ENCODE results near the gene OR5A2.
"Not testable (repeated sequence)": the region's sequence is repeated elsewhere in the genome, so short reads cannot be mapped to it uniquely, and the experiment has no call there.

Gene OR5A2

DNA sequence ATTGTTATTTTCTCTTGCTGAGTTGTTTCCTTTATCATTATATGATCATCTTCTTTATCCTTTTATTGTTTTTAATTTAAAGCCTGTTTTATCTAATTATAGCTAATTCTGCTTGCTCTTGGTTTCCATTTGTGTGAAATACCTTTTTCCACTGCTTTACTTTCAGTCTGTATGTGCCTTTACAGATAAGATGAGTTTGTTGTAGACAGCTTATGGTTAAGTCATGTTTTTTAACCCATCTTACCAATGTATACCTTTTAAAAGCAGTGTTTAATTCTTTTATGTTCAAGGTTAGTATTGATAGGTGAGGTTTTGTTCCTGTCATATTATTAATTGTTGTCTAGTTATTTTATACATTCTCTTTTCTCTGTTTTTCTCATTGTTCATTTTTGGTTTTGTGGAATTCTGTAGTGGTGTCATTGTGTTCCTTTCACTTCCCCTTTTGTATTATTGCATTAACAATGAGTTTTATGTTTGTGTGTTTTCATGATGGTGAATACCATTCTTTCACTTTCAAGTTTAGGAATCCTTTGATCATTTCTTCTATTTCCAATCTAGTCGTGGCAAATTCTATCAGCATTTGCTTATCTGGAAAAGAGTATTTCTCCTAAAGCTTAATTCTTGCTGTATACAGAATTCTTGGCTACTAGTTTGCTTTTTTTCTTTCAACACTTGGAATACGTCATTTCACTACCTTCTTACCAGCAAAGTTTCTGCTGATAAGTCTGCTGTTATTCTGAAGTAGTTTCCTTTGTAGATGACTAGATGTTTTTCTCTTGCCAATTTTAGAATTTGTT, 45.8 kb downstream of the OR5A2 start:
- DNase-seq, result no peak

DNA sequence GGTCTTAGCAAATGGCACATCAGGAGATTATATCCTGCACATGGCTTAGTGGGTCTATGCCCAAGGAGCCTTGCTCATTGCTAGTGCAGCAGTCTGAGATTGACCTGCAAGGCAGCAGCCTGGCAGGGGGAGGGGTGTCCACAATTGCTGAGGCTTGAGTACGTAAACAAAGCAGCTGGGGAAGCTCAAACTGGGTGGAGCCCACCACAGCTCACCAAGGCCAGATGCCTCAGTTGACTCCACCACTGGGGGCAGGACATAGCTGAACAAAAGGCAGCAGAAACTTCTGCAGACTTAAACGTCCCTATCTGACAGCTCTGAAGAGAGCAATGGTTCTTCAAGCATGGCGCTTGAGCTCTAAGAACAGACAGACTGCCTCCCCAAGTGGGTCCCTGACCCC, 53.9 kb downstream of the OR5A2 start:
- DNase-seq, result not testable (repeated sequence)

DNA sequence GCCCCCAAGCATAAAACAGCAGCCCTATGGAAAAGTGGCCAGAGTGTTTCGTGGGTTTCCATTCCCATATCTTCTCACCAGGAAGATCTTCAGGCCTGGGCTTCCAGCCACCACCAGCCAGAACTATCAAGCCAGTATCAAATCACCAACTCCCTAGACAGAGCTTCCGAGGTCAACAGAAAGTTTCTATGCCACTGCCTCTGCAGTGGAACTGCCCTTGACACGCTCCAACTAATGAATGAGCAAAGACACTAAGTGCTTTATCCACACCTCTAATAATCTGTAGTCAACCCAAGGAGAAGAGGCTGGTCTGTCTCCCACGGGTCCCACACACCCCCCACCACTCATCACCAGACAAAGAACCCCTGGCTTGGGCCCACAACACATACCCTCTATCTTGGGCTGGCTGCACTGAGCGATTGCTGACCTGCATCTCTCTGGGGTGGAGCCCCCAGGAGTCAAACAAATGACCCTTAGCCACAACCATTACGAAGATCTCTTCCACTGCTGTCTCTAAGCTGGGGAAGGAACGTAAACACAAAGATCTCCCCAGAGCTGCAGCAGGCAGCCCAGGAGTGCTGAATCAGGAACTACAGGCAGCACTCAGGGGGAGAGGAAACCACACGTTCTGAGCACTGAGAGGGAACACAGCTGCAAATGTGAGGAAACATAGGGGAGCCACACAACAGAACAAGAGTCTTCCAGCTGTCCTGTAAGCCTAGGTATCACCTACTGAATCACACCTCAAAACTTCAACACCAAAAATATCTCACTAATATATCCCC, 57.8 kb downstream of the OR5A2 start:
- DNase-seq, result no peak
